ENCODE measurements around the gene TEAD4.

Gene TEAD4

GRCh38 chr12:2949411-2949810 lies 9.8 kb upstream of the TEAD4 start:
- no peaks in the 10 kb centered on the region for H3K27me3 ChIP-seq (ENCODE audit: low read depth, low read length)
- no peak overlapping the region for H3K9ac ChIP-seq (ENCODE audit: low read length)

DNA sequence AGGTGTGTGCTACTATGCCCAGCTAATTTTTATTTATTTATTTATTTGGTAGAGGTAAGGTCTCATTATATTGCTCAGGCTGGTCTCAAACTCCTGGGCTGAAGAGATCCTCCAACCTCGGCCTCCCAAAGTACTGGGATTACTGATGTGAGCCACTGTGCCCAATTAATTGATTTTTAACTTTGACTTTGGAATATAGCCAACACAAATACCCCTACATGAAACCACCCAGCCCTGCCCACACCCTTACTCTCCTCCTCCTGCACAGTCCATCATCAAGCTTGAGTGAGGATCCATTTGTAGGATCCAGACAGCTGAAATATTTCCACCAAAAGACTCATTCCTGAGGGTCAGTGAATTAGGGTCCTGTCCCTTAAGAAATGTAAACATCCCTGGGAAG lies 3.3 kb upstream of the TEAD4 start:
- Histone ChIP-seq H2AFZ (ENCODE audit: low read depth, low read length) (no peak overlapping the region), H3K79me2 (ENCODE audit: low read length) (peaks cover 11% of the 10 kb centered on the region; the same call in 1 of the 2 replicates), H3K4me3 (ENCODE audit: low read length) (no peak overlapping the region), H3K4me1 (ENCODE audit: low read length) (peaks cover 12% of the 10 kb centered on the region), H3K27ac (ENCODE audit: low read length) (no peak overlapping the region), H3K4me2 (ENCODE audit: low read length) (no peak overlapping the region), H3K36me3 (replicated peaks; ENCODE audit: low read depth, low read length) (no peaks in the 10 kb centered on the region), H4K20me1 (ENCODE audit: insufficient read depth, low read length) (no peaks in the 10 kb centered on the region), H3K27me3 (ENCODE audit: low read depth, low read length) (0 out of 2 replicates have a peak, but pooled peaks cover 7% of the 10 kb centered on the region), H3K9me3 (ENCODE audit: insufficient read depth, low read length) (no peaks in the 10 kb centered on the region), H3K9ac (ENCODE audit: low read length) (no peak overlapping the region)
- TF ChIP-seq EZH2phosphoT487 (IDR thresholded peaks at IDR 0.05; ENCODE audit: low read depth): no peak
- no peak for TF ChIP-seq CTCF (IDR thresholded peaks at IDR 0.05; ENCODE audit: low read depth, low read length)

More at GRCh38 chr12:2949411-2949810, 9.8 kb upstream of the TEAD4 start:
- no peak overlapping the region for H3K27ac ChIP-seq (ENCODE audit: low read length)
- H3K4me3 ChIP-seq (ENCODE audit: low read length): no peak overlapping the region
- no peaks in the 10 kb centered on the region for H4K20me1 ChIP-seq (ENCODE audit: insufficient read depth, low read length)
- H3K36me3 ChIP-seq (replicated peaks; ENCODE audit: low read depth, low read length): no peaks in the 10 kb centered on the region
- TF ChIP-seq CTCF (IDR thresholded peaks at IDR 0.05; ENCODE audit: low read depth, low read length) (no peak), EZH2phosphoT487 (IDR thresholded peaks at IDR 0.05; ENCODE audit: low read depth) (no peak)
- no peak overlapping the region for H2AFZ ChIP-seq (ENCODE audit: low read depth, low read length)
- H3K4me1 ChIP-seq (ENCODE audit: low read length): no peaks in the 10 kb centered on the region
- no peaks in the 10 kb centered on the region for H3K79me2 ChIP-seq (ENCODE audit: low read length)
- no peak overlapping the region for H3K4me2 ChIP-seq (ENCODE audit: low read length)
- no peaks in the 10 kb centered on the region for H3K9me3 ChIP-seq (ENCODE audit: insufficient read depth, low read length)

GRCh38 chr12:2957816-2958431 lies 1.3 kb upstream of the TEAD4 start:
- Histone ChIP-seq H3K27me3 (ENCODE audit: low read depth, low read length) (0 out of 2 replicates have a peak, but pooled peaks cover 7% of the 10 kb centered on the region), H4K20me1 (ENCODE audit: insufficient read depth, low read length) (peaks cover 8% of the 10 kb centered on the region; the same call in 1 of the 2 replicates), H2AFZ (ENCODE audit: low read depth, low read length) (peak overlapping the region; percentile 98; the same call in 1 of the 2 replicates), H3K36me3 (replicated peaks; ENCODE audit: low read depth, low read length) (no peaks in the 10 kb centered on the region), H3K4me2 (ENCODE audit: low read length) (peak overlapping the region; percentile 89), H3K27ac (ENCODE audit: low read length) (no peak overlapping the region), H3K4me3 (ENCODE audit: low read length) (peak overlapping the region; percentile 98; the same call in 1 of the 2 replicates), H3K9me3 (ENCODE audit: insufficient read depth, low read length) (no peaks in the 10 kb centered on the region), H3K9ac (ENCODE audit: low read length) (peak overlapping the region; percentile 84; the same call in 1 of the 2 replicates), H3K79me2 (ENCODE audit: low read length) (peaks cover 26% of the 10 kb centered on the region), H3K4me1 (ENCODE audit: low read length) (peaks cover 12% of the 10 kb centered on the region)
- TF ChIP-seq CTCF (IDR thresholded peaks at IDR 0.05; ENCODE audit: low read depth, low read length) (no peak), EZH2phosphoT487 (IDR thresholded peaks at IDR 0.05; ENCODE audit: low read depth) (no peak)

- H3K9ac ChIP-seq (ENCODE audit: low read length): peak overlapping the region; percentile 84
- peak overlapping the region; percentile 98 for H2AFZ ChIP-seq (ENCODE audit: low read depth, low read length)
- H3K4me2 ChIP-seq (ENCODE audit: low read length): peak overlapping the region; percentile 89
- peaks cover 33% of the 10 kb centered on the region for H3K79me2 ChIP-seq (ENCODE audit: low read length)
- TF ChIP-seq CTCF (IDR thresholded peaks at IDR 0.05; ENCODE audit: low read depth, low read length) (no peak), EZH2phosphoT487 (IDR thresholded peaks at IDR 0.05; ENCODE audit: low read depth) (no peak)
- H3K4me1 ChIP-seq (ENCODE audit: low read length): peaks cover 12% of the 10 kb centered on the region
- H3K27me3 ChIP-seq (ENCODE audit: low read depth, low read length): 0 out of 2 replicates have a peak, but pooled peaks cover 7% of the 10 kb centered on the region
- peaks cover 8% of the 10 kb centered on the region; the same call in 1 of the 2 replicates for H4K20me1 ChIP-seq (ENCODE audit: insufficient read depth, low read length)
- H3K36me3 ChIP-seq (replicated peaks; ENCODE audit: low read depth, low read length): no peaks in the 10 kb centered on the region
- peak overlapping the region; percentile 98 for H3K4me3 ChIP-seq (ENCODE audit: low read length)
- no peak overlapping the region for H3K27ac ChIP-seq (ENCODE audit: low read length)
- H3K9me3 ChIP-seq (ENCODE audit: insufficient read depth, low read length): no peaks in the 10 kb centered on the region
These were observed 585 bp upstream of the TEAD4 start for GRCh38 chr12:2958432-2959191.
